ENCODE data around the gene RAX2. TPM values are rescaled to one million over a fixed set of nuclear protein-coding genes. Genes with fewer than 3 reads are reported as not detected.
A peak's percentile ranks its signal among the peaks of the same experiment; 100 is the strongest.

Gene RAX2
- total RNA-seq, 1 donor from 2014 or later: not detected

- peak; percentile 70 for ATAC-seq
These were observed 29.5 kb upstream of the RAX2 start for GRCh38 chr19:3801412-3802096.

DNA sequence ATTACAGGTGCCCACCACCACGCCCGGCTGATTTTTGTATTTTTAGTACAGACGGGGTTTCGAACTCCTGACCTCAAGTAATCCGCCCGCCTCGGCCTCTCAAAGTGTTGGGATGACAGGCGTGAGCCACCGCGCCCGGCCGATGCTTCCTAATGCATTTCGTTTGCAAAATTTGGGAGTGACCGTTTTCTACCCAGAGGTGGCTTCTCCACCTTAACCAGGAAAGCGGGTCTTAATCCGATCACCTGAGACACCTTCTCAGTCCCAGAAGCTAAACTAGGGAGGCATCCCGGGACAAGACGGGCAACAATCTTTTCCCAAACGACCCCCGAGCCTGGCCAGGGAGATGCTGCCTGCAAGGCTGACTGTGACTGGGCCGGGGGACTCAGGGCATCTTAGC, 29.0 kb upstream of the RAX2 start:
- no peak for ATAC-seq

DNA sequence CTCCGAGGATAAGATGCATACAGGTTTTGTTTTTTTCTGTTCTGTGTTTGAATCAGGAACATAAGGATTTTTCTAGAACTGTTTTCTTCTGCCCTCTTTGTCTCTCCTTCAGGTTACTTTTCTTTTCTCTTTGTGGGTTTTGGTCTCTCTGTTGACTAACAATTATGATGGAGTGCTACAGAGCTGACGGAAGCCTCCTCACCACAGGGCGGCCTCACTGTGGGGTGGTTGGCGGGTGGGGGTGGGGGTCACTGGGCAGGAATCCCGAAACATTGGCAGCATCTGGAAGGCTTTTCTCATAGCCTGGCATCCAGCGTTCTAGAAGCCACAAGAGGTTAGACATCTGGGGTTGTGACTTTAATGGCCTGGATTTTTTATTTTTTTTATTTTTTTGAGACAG, 26.1 kb upstream of the RAX2 start:
- no peak for ATAC-seq

- ATAC-seq: no peak
These were observed 24.3 kb upstream of the RAX2 start for GRCh38 chr19:3796358-3796757.

- ATAC-seq: no peak
These were observed 21.8 kb upstream of the RAX2 start for GRCh38 chr19:3793799-3794198.

DNA sequence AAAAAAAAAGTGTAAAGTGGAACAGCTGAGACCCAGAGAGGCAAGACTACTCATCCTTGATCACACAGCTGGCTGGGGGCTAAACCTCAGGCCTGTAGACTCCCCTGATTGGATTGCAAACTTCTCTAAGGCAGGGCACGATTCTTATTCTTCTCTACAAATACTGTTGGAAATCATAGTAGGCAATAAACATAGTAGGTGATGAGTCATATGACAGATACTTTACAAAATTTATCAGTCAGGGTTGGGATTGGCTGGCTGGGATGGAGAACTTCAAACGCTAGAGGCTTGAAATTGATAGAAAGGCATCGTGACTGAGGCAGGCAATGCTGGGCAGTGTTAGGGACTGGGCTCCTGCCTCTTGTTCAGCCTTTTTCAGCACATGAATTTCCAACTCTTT, 20.1 kb upstream of the RAX2 start:
- no peak for ATAC-seq

GRCh38 chr19:3790941-3791340, 18.9 kb upstream of the RAX2 start:
- ATAC-seq: no peak

DNA sequence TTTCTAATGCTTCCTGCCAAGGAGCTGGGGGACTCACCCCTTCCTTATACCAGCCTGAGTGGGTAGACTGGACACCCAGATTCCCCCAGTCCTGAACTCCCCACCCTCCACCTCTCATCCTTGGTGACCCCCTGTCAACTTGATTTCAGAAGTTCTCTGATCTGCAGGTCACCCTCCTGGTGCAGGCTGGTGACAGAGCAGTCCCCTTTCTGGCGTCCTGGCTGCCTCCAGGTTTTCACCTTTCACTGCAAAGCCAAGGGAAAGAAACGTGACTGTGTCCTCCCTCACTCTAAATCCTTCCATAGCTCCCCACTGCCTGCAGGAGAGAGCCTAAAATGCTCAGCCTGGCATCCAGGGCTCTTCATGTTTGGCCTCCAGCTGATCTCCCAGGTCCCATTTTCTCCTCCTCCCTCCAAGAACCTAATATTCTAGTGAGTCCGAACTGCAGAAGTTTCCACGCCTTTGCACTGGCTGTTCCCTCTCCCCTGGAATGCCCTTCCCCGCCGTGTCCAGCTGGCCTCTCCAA, 18.2 kb upstream of the RAX2 start:
- no peak for ATAC-seq

- no peak for ATAC-seq
These were observed 17.2 kb upstream of the RAX2 start for GRCh38 chr19:3788996-3789778.

DNA sequence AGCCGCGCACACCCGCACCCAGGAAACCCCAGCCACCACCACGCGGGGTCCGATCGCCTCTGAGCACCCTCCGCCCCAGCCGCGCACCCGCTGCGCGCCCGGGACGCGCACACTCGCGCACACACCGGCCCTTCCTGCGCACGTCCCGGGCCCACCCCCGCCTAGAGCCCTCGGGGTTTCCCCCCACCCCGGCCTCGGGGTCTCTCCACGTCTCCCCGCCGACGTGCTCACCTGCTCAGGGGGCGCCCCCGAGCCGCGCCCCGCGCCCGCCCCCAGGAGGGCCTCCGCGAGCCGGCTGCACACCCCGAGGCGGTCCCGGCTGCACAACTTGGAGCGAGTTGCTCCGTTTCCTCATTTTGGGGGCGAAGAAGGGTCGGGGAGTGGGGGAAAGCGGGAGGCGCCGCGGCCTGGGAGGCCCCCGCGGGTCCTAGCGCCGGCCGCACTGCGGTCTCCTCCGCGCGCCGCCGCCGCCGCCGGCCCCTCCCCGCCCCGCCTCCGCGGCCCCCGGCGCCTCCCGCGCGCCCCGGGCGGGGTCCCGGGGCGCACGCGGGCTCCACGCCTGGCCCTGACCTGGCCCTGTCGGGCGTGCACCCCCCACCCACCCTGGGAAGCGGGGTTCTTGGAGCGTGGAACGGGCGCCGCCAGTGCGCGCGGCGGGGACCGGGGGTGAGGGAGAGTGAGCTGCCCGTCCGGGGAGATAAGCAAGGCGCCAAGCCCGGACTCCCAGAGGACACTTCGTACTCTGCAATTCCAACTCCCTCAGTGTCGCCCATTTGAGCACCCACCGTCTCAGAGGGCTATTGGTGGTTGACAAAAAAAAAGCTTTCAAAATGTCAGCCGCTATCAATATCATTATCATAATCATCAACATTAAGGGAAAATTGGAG, 14.2 kb upstream of the RAX2 start, which contains the start of gene MATK:
Gene MATK (minus strand): TSS at position 444 of the 887 bp plus-strand sequence. CDS start 1,246 bp downstream, outside the sequence.
- ATAC-seq: no peak

- peak; percentile 14 for ATAC-seq
These were observed 13.5 kb upstream of the RAX2 start for GRCh38 chr19:3785451-3785937.

DNA sequence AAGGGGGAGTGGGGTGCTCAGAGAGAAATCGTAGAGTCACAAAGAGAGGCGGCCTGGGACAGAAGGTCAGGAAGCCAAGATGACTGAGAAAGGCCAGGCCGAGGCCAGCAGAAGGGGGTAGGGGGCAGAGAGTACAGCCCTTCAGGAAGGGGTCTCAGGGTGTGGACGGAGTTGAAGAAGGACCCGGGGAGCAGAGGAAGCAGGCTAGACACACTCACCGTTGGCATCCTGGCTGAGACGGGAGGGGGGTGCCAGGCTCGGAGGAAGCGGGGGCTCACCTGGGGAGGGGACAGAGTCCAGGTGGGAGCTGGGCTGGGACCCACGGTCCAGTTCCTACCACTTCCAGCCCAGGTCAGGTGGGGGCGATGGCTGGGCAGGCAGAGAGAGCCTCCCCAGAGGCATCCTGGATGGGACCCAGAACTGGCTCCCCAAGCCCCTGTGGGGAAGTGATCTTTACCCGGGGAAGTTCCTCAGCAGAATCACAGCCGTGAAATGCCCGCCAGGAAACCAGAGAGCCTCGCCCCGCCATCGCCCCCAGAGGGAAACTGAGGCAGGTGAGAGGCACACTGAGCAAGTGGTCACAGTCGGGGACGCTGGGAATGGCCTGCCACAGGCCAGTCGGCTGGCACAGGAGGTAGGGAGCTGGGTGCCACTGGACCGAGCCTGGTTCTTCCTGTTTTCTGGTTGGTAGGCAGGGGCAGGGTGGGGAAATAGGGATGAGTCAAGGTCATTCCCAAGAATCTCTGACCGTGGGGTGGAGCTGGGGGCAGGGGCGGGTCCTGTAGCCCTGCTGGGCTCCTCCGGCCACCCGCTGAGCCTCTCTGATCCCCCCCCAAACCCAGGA, 12.8 kb upstream of the RAX2 start:
- no peak for ATAC-seq

- peak; percentile 19 for ATAC-seq
These were observed 11.9 kb upstream of the RAX2 start for GRCh38 chr19:3783660-3784584.

- ATAC-seq: no peak
These were observed 10.9 kb upstream of the RAX2 start for GRCh38 chr19:3782903-3783302.

GRCh38 chr19:3782330-3782729, 10.3 kb upstream of the RAX2 start:
- ATAC-seq: no peak

- no peak for ATAC-seq
These were observed 9.6 kb upstream of the RAX2 start for GRCh38 chr19:3781603-3782002.

DNA sequence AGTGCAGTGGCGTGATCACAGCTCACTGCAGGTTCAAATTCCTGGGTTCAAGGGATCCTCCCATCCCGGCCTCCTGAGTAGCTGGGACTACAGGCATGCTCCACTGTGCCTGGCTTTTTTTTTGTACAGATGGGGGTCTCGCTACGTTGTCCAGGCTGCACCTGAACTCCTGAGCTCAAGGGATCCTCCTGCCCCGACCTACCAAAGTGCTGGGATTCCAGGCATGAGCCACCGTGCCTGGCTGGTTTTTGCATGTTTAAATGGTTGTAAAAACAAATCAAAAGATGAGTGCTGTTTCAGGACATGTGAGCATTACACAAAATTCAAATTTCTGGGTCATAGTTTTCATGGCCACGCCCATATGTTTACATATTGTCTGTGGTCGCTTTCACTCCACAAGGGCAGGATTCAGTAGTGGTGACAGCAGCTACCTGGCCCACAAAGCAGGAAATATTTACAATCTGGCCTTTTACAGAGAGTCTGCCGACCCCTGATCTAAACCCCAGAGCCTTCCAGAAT, 8.8 kb upstream of the RAX2 start:
- no peak for ATAC-seq

DNA sequence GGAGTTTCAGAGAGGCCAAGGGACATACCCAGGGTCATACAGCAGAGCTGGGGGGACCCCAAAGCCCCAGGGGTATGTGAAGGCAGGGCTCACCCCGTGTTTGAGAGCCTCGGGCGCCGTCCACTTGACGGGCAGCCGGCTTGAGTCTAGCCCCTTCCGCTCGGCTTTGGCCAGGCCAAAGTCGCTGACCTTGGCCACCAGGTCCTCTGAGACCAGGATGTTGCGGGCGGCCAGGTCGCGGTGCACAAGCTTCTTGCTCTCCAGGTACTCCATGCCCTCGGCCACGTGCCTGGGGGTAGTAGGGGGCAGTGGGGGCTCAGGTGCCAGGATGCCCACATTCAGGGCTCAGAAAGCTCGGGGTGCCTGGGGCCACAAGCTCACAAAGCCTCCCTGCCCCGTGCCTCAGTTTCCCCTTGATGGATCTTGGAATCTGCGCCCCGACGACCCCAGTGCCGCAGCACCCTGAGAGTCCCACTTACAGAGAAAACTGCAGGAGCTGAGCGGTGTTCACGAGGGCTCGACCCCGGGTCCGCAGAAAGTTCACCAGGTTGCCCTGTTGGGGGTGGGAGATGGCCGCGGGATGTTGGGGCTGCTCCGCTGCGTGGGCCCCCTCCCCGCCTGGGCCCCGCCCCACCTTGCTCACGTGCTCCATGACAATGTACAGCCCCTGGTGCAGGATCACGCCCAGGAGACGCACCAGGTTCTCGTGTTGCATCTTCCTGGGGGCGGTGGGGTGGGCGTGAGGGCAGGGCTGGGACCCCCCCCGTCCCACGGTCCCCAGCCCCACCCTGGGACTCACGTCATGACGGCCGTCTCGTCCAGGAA, 7.1 kb upstream of the RAX2 start:
- ATAC-seq: no peak
